GM18951 (cell line): ENCODE measurements around the gene KRT20.

ENCODE experiments used
- POLR2A ChIP-seq: IDR thresholded peaks from 4 replicates; pipeline ENCODE4 v1.6.1; 2011; ENCODE audit warnings: mild to moderate bottlenecking; ENCODE audit not compliant: insufficient read length, insufficient read depth; ENCODE audit errors: extremely low read depth
- in situ Hi-C: fragments of 300-500 bp; cut with MboI; formaldehyde crosslinking; loops from one replicate; pipeline ENCODE4 v1.12.0; 2022; ENCODE audit warnings: low sequenced_read_pairs, mixed read lengths, inconsistent platforms; ENCODE audit not compliant: unreplicated experiment

Gene KRT20

DNA sequence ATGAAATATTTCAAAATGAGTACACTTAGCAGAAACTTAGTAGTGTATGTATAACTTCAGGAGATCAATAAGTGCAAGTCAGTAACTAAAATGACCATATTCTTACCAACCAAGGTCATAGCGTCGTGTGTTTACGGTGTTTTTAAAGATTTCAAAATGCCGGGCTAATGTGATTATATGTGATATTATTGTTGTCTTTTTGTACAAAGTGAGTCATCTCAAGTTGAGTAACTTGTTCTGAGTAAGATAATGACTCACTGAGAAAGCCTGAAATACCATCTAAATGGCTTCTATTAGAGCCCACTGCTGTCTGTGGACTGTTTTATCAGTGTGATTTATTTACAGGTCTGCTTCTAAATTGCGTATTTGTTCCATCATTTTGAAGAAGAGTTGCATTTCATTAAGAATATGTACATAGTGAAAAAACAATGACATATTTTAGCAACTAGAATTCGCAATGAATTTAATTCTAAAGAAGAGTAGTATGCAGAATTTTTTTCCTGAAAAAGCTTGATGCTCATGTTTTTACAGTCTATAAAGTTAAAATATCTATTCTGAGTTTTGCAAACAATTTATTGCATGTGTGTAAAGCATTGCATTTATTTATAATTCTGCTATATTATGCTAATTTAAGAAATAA, 30.7 kb downstream of the KRT20 start:
- in situ Hi-C loops = no loop called here
- no peak for TF ChIP-seq POLR2A

DNA sequence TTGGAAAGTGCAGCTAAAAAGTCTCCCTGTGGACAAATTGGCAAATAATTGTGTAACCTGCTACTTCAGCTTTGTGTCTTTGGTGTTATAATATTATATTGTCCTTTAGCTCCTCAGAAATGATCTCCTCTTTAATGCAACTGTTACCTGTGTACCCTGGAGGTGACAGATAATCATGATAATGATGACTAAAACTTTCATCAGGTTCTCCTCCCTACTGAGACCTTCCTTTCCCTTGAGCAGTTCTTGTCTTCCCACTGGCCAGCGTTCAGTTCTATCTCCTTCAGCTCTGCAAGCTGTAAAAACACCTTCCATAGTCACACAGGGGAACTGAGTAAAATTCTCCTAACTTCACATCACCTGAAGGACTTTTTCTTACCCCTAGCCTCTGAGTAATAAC, 32.7 kb downstream of the KRT20 start:
- in situ Hi-C loops = no loop called here
- TF ChIP-seq POLR2A = no peak

DNA sequence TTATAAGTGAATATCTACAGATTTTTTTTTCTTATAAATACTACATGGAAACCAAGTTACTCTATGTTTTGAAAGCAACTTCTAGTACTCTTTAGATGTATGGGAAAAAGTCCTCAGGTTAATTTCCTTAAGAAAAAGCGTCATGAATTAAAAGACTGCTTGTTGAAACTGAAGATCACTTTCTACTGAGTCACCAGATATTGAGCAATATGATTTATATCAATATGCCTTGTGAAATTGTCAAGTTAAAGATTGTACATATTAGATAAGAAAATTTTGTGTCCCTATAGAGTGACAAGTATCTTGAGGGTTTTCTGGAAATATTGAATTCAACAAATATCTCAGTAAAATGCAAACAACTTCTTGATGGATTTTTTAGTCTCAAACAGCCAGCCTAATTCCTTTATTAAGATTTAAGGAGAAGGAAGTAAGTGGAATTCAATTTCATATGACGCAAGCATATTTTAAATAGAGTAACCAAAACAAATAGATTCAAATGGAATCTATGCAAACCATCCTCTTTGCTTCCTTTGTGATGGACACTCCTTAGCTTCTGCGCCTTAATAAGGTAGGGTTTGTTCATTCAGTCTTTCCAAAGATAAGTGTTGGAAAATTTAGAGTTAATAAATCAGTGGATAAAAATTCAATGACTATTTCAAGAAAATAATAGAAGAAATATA, 34.6 kb downstream of the KRT20 start:
- TF ChIP-seq POLR2A = no peak
- in situ Hi-C loops = no loop called here

DNA sequence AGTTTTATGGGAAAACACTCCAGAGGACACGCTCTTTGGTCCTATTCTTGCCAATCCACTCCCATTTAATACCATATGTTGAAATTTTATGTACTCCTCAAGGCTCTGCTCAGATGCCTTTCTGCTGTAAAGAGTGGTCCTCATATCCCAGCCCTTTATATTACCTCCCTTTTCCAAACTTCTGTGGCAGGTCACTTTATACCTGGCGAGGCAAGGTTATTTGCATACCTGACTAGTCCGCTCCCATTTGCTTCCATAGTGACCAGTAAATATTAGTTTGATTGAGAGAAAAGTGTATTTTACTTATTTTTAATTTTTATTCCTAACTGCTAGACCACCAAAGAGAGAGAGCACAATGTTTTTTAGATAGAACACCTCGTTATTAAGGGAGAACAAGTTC, 35.3 kb downstream of the KRT20 start:
- in situ Hi-C loops = no loop called here

DNA sequence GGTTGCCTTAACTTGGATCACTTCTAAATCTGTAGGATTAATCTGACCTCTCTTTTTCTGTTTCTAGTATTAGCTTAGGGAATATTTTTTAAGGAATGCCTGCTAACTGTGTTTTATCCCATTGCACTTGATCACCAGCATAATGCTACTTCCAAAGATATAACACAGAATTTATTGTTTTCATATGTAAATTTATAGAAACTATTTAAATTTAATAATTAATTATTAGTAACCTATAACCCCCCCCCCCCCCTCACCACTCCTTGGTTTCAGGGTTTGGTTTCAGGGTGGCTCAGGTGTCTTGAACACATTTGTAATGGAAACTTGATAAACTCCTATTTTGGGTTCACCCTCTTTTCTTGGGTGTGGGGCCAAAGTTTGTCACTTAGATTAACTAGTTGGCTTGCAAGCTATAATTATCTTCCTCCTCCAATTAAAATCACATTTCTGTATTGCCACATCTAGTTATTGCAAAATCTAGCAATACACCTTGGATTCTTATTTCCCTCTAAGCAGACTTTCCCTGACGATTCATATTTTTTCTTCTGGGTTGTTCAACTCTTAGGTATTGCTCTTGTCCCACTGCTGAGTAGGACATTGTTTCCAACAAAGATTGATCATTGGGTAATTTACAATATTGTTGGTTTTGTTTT, 36.3 kb downstream of the KRT20 start:
- in situ Hi-C loops = no loop called here
- TF ChIP-seq POLR2A = no peak

More for the DNA sequence above, 35.3 kb downstream of the KRT20 start:
- TF ChIP-seq POLR2A = no peak

DNA sequence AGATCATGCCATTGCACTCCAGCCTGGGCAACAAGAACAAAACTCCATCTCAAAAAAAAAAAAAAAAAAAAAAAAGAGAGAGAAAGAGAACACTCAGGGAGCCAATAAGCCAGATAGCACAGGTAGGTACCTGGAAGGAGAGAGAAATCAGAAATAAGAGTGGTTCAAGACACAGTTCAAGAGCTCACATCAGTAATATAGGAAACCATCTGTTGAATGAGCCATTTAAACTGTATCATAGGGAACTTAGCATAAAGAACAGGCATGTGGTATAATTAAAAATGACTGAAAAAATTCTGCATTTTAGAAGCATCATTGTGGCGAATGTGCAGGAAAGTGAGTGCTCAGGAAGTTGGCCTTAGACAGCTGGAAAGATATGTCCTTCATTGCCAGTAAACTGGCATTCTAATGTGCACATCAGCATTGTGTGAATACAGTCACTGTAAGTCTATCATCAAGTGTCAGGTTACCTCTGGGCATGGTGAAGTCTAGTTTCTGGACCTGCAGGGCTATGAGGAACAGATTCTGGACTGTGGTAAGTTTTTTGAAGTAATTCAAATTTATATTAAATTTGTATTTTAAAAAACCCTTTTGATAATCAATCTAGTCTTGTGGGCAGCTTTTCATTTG, 38.4 kb downstream of the KRT20 start:
- in situ Hi-C loops = no loop called here
- no peak for TF ChIP-seq POLR2A

DNA sequence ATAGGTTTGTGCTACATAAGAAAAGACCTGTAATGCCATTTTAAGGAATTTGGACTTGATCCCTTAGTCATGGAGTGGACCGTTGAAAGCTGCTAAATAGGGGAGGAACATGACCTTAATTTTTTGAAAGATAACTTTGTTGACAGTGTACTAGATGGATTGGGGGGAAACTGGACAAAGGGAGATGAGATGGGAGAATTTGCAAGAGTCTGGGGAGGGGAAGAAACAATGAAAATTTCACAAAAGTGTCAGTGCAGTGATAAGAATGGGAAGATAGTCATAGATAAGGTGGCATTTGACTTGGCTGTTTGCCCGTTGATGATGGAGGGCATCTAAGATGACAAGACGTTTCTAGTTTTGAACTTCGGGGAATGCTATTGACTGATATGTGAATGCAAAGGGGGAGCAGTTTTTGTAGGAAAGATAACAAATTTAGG, 40.4 kb downstream of the KRT20 start:
- in situ Hi-C loops = no loop called here
- TF ChIP-seq POLR2A = no peak

DNA sequence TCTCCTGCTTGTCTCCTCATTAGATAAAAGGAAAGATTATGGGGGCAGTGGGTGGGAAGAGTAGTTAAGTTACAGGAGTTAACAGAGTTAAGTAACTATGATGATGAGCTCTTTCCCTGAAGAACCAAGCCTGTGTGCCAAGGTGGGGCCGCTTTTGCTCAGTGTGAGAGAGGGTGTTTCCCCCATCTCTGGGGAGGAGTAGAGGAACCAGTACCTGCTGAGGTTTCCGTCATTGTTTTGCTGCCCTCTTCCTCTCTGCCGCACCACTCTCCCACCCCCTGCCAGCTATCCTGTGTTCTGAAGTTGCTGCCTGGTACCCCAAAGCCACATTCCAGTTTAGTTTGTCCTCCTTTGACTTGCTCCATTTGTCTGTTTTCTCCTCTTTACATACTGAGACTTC, 41.8 kb downstream of the KRT20 start:
- in situ Hi-C loops = no loop called here

DNA sequence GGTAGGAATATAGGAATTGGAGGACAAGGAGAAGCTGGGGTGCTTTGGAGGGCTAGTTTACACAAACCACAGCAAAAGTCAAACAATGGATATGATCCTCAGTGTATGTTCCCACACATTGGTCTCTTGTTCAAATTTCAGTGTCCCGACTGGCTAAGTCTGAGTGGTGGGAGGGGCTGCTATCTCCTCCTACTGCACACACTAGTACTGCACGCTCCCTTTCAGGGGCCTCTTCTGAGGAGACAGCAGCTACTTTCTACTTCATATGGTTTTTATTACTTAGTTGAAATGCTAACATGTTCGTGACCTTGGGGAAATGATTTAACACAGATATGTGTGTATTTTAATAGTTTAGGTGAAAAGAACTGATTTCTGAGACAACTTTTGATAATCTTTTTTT, 43.8 kb downstream of the KRT20 start:
- no peak for TF ChIP-seq POLR2A
- in situ Hi-C loops = no loop called here

More for the DNA sequence above, 41.8 kb downstream of the KRT20 start:
- no peak for TF ChIP-seq POLR2A

DNA sequence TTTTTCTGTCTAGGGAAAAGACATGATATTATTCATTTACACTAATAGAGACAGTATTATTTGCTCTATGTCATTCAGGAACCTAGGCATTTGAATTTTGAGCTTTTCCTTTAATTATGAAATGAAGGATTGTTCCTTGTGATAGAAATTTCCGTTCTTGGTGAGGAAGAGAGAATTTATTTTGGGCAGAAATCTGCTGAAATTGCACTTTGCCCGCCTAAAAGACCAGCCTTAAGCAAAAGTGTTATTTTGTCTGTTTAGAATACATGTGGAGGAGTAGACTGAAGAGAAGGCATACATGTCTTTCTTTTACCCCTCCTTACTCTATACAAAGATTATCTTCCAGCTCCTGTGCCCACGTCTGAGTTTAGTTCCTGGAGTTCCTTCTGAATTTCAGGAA, 45.8 kb downstream of the KRT20 start:
- in situ Hi-C loops = no loop called here
- no peak for TF ChIP-seq POLR2A

DNA sequence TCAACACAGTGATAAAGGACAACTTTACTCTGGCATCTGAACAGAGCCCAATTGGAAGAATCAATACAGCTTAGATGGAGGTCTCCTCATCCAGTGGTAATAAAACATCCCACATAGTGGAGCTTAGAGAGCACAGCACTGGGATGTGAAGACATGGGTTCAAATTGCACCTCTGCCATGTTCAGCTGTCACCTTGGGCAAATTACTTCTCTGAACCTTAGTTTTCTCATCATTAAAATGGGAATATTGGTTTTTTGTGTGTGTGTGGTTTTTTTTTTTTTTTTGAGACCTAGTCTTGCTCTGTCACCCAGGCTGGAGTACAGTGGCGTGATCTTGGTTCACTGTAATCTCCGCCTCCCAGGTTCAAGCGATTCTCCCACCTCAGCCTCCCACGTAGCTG, 49.0 kb downstream of the KRT20 start:
- in situ Hi-C loops = no loop called here
- no peak for TF ChIP-seq POLR2A

DNA sequence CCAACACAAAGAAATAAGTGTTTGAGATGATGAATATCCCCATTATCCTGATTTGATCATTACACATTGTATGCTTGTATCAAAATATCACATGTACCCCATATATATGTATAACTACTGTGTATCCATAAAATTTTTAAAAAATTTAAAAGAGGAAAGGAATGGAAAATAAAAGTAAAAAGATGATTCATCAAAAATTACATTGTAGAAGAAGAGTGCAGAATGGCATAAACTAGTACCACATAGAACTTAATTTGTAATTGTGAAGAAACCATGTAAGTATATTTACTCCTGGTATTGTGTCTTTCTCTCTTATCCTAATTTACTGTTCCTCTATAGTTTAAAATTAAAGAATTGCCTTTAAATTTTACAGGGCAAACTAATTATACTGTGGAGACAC, 51.2 kb downstream of the KRT20 start:
- in situ Hi-C loops = no loop called here
- TF ChIP-seq POLR2A = no peak

DNA sequence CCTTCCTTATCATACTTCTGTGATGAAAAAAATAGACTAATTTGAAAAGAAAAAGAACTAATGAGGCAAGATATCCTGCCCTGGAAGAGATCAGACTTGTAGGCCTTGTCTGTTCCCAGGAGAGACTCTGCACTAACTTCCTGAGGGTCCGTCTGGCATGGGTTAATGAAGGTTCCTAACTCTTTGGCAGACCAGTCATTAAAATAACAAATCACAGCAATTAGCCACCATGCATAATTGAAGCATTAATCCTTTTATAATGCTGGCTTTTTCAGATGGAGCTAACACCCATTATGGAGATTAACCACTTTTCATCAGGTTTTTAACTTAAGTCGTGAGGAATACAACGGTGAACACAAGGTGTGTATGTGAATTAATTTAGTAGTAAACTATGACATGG, 52.2 kb downstream of the KRT20 start:
- in situ Hi-C loops = no loop called here
- no peak for TF ChIP-seq POLR2A
